BLaER1 treated with 17β-estradiol and CSF1 and Interleukin-3, amounts not matched to agents 10 nM and 100 nM (cell line): ENCODE measurements around the gene C13orf42.

ENCODE experiments used
- H3K27ac ChIP-seq, 11 experiments: shearing (Covaris generic); formaldehyde crosslinking; 2 replicates each; pipeline ENCODE4 v1.8.1; 2022
- H3K27me3 ChIP-seq, 11 experiments: shearing (Covaris generic); formaldehyde crosslinking; 2 replicates each; pipeline ENCODE4 v1.8.1; 2022
- H3K36me3 ChIP-seq, 11 experiments: shearing (Covaris generic); formaldehyde crosslinking; 2 replicates each; pipeline ENCODE4 v1.8.1; 2022
- H3K4me1 ChIP-seq, 10 experiments: shearing (Covaris generic); formaldehyde crosslinking; 2 replicates each; pipeline ENCODE4 v1.8.1; 2022
- H3K4me2 ChIP-seq, 11 experiments: shearing (Covaris generic); formaldehyde crosslinking; 2 replicates each; pipeline ENCODE4 v1.8.1; 2022
- H3K4me3 ChIP-seq, 10 experiments: shearing (Covaris generic); formaldehyde crosslinking; 2 replicates each; pipeline ENCODE4 v1.8.1; 2022
- H3K9ac ChIP-seq, 11 experiments: shearing (Covaris generic); formaldehyde crosslinking; 2 replicates each; pipeline ENCODE4 v1.8.1; 2022
- H3K9me3 ChIP-seq, 11 experiments: shearing (Covaris generic); formaldehyde crosslinking; replicated peaks in 1 of 11; 2 replicates each; pipeline ENCODE4 v1.8.1; 2022
- H4K20me1 ChIP-seq, 11 experiments: shearing (Covaris generic); formaldehyde crosslinking; 2 replicates each; pipeline ENCODE4 v1.8.1; 2022
- Cebpa-rat ChIP-seq, 11 experiments: shearing (Covaris generic); IDR thresholded peaks; 2 replicates each; pipeline ENCODE4 v1.8.1; 2022

Gene C13orf42

DNA sequence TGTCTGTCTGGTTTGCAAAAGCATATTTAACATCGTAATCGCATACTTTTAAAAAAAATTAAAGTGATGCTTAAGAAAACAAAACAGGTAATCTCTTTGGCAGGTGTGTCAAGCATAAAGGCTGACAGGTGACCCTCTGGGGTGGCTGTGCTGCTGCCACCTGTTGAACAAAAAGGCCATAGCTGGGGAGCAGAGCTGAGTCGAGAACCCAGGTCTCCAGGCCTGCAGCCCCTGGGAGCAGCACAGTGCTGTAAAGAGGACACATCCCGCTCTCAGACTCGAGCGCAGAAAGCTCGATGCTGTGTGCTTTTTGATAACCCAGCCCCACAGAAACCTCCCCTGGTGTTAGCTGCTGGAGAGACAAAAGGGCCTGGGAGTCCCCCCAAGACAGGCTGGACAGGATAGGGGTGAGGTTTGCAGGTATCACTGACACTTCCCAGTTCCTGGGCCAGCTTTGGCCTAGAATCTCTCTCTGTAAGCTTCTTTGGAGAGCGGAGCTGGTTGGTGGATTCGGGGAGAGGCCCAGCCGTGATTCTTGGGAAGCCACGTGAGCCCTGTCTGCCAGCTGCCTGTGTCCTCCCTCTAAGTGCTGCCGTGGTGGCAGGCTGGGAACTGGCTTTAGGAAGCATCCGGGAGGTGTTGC lies 66.9 kb downstream of the C13orf42 start:
- Histone ChIP-seq H3K27me3 (no peaks in the 10 kb centered on the region), H3K4me1 (peaks cover 8 to 15% (median 10%) of the 10 kb centered on the region in 10 experiments; a peak in 19 of 20 replicates), H3K27ac (no peak overlapping the region), H3K4me3 (no peak overlapping the region), H3K9ac (no peak overlapping the region), H3K36me3 (no peaks in the 10 kb centered on the region), H3K4me2 (no peak overlapping the region), H4K20me1 (no peaks in the 10 kb centered on the region), H3K9me3 (no peaks in the 10 kb centered on the region)
- no peak for TF ChIP-seq Cebpa-rat (IDR thresholded peaks at IDR 0.05)

DNA sequence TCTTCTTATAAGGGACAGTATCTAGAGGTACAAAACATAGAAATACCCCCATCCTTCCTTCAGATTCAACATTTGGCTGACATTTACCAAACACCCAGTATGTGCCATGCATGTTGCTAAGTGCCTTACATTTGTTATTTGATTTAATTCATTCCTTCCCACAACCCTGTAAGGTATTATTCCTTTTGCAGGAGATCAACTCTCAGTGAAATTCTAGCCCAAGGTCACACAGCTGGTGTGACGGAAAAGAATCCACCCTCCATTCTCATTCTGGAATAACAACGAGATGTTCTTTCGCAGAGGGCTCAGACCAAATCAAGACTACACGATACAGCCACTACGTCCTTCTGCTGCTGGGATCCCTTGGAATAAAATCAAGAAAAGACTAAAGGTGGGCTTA lies 67.8 kb downstream of the C13orf42 start:
- no peak overlapping the region for H3K4me3 ChIP-seq
- TF ChIP-seq Cebpa-rat (IDR thresholded peaks at IDR 0.05), result no peak
- H3K4me1 ChIP-seq, result peaks cover 8 to 15% (median 10%) of the 10 kb centered on the region in 10 experiments; a peak in 19 of 20 replicates
- H3K9ac ChIP-seq, result no peak overlapping the region
- H3K27ac ChIP-seq, result no peak overlapping the region
- H3K4me2 ChIP-seq, result no peak overlapping the region
- no peaks in the 10 kb centered on the region for H3K9me3 ChIP-seq
- H4K20me1 ChIP-seq, result no peaks in the 10 kb centered on the region
- no peaks in the 10 kb centered on the region for H3K36me3 ChIP-seq
- no peaks in the 10 kb centered on the region for H3K27me3 ChIP-seq

DNA sequence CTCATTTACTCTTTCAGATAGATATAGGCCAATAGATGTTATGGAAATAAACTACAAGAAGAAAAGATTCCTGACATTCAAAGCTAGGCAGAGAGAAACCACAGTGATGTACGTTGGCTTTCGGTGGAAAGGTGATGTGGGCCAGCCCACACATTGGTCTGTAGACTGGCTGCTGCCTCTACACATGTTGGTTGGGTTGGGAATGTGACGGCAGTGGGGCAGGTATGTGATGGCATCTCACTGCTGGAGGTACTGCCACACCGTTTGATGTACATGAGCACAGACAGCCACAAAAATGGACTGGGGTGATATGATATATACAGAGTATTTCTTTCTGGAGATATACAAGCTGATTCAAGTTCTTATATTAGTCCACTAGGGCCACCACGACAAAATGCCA lies 69.4 kb downstream of the C13orf42 start:
- Histone ChIP-seq H3K36me3 (no peaks in the 10 kb centered on the region), H3K4me1 (peaks cover 8 to 15% (median 10%) of the 10 kb centered on the region in 10 experiments; a peak in 19 of 20 replicates), H4K20me1 (no peaks in the 10 kb centered on the region), H3K4me3 (no peak overlapping the region), H3K9me3 (no peaks in the 10 kb centered on the region), H3K27me3 (no peaks in the 10 kb centered on the region), H3K4me2 (no peak overlapping the region), H3K9ac (no peak overlapping the region), H3K27ac (no peak overlapping the region)
- no peak for TF ChIP-seq Cebpa-rat (IDR thresholded peaks at IDR 0.05)

DNA sequence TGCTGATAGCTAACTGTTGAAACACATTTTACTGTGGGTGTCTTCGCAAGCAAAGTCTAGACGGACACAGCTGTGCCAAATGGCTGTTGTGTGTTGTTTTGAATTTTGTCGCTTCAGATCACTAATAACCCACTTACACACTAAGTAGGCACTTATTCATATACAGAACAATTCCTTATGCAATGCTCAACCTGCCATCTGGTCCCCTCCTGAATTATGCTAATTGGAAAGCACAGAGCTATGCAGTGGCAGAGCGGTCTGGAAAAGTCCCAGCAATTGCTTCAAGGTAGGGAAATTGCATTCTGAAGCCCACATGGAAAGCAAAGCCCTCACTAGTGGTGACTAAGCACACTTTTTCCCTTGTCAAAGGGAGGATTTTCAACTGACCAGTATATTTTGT lies 69.9 kb downstream of the C13orf42 start:
- no peaks in the 10 kb centered on the region for H4K20me1 ChIP-seq
- H3K4me2 ChIP-seq, result no peak overlapping the region
- H3K9ac ChIP-seq, result no peak overlapping the region
- no peak for TF ChIP-seq Cebpa-rat (IDR thresholded peaks at IDR 0.05)
- peaks cover 10 to 13% (median 11%) of the 10 kb centered on the region in 10 experiments for H3K4me1 ChIP-seq
- H3K9me3 ChIP-seq, result no peaks in the 10 kb centered on the region
- H3K4me3 ChIP-seq, result no peak overlapping the region
- H3K27me3 ChIP-seq, result no peaks in the 10 kb centered on the region
- no peak overlapping the region for H3K27ac ChIP-seq
- H3K36me3 ChIP-seq, result no peaks in the 10 kb centered on the region

GRCh38 chr13:51040431-51040830 lies 70.6 kb downstream of the C13orf42 start:
- H4K20me1 ChIP-seq, result no peaks in the 10 kb centered on the region
- TF ChIP-seq Cebpa-rat (IDR thresholded peaks at IDR 0.05), result no peak
- H3K9me3 ChIP-seq, result no peaks in the 10 kb centered on the region
- no peaks in the 10 kb centered on the region for H3K27me3 ChIP-seq
- no peak overlapping the region for H3K4me3 ChIP-seq
- no peaks in the 10 kb centered on the region for H3K36me3 ChIP-seq
- no peak overlapping the region for H3K4me2 ChIP-seq
- H3K27ac ChIP-seq, result no peak overlapping the region
- H3K4me1 ChIP-seq, result peaks cover 4 to 11% (median 9%) of the 10 kb centered on the region in 10 experiments
- H3K9ac ChIP-seq, result no peak overlapping the region

- no peak for TF ChIP-seq Cebpa-rat (IDR thresholded peaks at IDR 0.05)
- Histone ChIP-seq H3K27me3 (no peaks in the 10 kb centered on the region), H3K27ac (no peak overlapping the region), H3K9ac (no peak overlapping the region), H3K4me3 (no peak overlapping the region), H3K4me1 (peaks cover 0 to 10% (median 6%) of the 10 kb centered on the region in 10 experiments; a peak in 11 of 20 replicates), H3K36me3 (no peaks in the 10 kb centered on the region), H4K20me1 (no peaks in the 10 kb centered on the region), H3K9me3 (no peaks in the 10 kb centered on the region), H3K4me2 (peak overlapping the region in 5 of 11 experiments; percentile 9 to 46 (median 38); a peak in 6 of 22 replicates)
Measured at GRCh38 chr13:51036418-51036817, 74.7 kb downstream of the C13orf42 start.

DNA sequence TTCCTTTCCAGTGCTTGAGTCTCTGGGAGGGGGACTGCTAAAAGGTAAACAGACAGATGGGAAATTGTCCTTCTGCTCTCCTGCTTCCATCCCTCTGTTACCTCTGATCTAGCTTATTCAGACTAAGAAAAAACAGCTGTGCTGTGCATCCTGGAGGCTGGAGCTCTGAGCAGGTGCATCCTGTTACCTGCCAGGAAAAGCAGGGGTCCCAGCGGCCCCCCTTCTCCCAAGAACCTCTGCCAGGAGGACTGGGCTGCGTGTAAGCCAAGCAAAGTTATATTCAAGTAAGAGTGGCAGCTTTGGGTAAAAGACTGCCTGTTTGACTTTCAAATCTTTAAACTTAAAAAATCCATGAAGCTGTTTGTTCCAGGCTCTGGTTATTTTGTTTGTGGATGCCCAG lies 75.1 kb downstream of the C13orf42 start:
- H4K20me1 ChIP-seq, result no peaks in the 10 kb centered on the region
- no peak overlapping the region for H3K27ac ChIP-seq
- no peak overlapping the region for H3K9ac ChIP-seq
- peak overlapping the region in 6 of 11 experiments; percentile 9 to 46 (median 37); a peak in 10 of 22 replicates for H3K4me2 ChIP-seq
- H3K4me1 ChIP-seq, result peaks cover 0 to 10% (median 6%) of the 10 kb centered on the region in 10 experiments; a peak in 11 of 20 replicates
- no peak for TF ChIP-seq Cebpa-rat (IDR thresholded peaks at IDR 0.05)
- H3K27me3 ChIP-seq, result no peaks in the 10 kb centered on the region
- no peaks in the 10 kb centered on the region for H3K9me3 ChIP-seq
- no peak overlapping the region for H3K4me3 ChIP-seq
- H3K36me3 ChIP-seq, result no peaks in the 10 kb centered on the region

GRCh38 chr13:51035469-51035868 lies 75.6 kb downstream of the C13orf42 start:
- H3K9ac ChIP-seq, result no peak overlapping the region
- H3K9me3 ChIP-seq, result no peaks in the 10 kb centered on the region
- H3K27ac ChIP-seq, result no peak overlapping the region
- H3K4me2 ChIP-seq, result peak overlapping the region in 4 of 11 experiments; percentile 29 to 46 (median 39); a peak in 6 of 22 replicates
- TF ChIP-seq Cebpa-rat (IDR thresholded peaks at IDR 0.05), result no peak
- no peaks in the 10 kb centered on the region for H3K36me3 ChIP-seq
- no peaks in the 10 kb centered on the region for H4K20me1 ChIP-seq
- H3K4me1 ChIP-seq, result peaks cover 0 to 10% (median 6%) of the 10 kb centered on the region in 10 experiments; a peak in 11 of 20 replicates
- H3K27me3 ChIP-seq, result no peaks in the 10 kb centered on the region
- H3K4me3 ChIP-seq, result no peak overlapping the region

DNA sequence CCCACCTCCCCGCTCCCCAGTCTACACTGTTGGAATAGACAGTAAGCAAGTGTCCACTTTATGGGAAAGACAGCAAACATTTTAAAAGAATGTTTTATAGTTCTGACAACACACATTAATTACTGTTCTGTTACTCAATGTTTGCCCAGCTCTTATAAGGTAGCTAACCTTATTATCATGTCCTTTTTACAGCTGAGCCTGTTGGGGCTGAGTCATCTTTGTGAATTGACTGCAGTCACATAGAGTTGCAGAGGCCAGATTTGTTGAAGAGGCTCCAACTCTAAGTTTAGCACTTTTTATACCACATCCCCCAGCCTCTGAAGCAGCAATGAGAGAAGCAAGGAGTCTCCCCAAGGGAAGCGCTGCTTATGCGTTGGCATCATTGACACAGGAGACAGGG lies 76.2 kb downstream of the C13orf42 start:
- Histone ChIP-seq H3K4me1 (peaks cover 0 to 10% (median 6%) of the 10 kb centered on the region in 10 experiments; a peak in 11 of 20 replicates), H4K20me1 (no peaks in the 10 kb centered on the region), H3K27me3 (no peaks in the 10 kb centered on the region), H3K9me3 (no peaks in the 10 kb centered on the region), H3K4me2 (no peak overlapping the region), H3K9ac (no peak overlapping the region), H3K36me3 (no peaks in the 10 kb centered on the region), H3K4me3 (no peak overlapping the region), H3K27ac (no peak overlapping the region)
- TF ChIP-seq Cebpa-rat (IDR thresholded peaks at IDR 0.05), result no peak
